ENCODE measurements around the gene SLC25A12.
"Not testable (repeated sequence)": the region's sequence is repeated elsewhere in the genome, so short reads cannot be mapped to it uniquely, and the experiment has no call there.

SLC25A12 gene

DNA sequence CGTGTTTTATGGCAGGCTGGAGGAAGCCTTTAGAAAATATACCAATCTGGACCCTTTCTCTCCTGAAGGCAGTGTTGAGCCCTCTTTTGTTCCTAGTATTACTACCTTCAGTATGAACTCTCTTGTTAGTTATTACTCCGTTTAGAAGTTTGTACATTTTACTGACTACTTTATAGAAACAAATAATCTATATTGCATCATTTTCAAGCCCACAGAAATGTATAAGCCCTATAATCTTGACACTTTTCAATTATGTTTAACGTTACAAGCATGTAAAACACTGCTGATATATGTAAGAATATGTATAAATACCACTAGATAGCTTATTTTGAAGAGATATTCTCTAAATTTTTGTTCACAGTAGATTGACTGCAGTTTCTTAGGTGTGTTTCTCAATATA lies 64.0 kb downstream of the SLC25A12 start:
- no peak for DNase-seq (ENCODE audit: low read depth)

DNA sequence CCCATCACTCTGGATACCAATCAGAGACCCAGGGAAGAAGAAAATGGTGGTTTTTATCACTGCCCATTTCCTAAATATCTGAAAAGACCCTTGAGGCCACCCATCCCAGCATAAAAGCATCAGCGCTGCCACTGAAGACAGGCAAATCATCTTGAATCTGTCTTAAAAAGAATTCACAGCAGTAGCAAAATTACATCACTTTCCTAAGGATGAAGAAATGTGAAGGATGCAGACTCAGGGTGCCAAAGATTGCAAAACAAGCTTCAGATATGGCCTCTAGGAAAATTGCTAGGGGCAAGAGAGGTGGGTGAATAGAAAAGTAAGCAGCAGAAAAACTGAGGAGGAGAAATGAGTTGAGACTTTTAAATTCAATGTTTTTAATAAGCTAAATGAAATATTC lies 70.0 kb downstream of the SLC25A12 start:
- DNase-seq (ENCODE audit: low read depth): no peak

DNA sequence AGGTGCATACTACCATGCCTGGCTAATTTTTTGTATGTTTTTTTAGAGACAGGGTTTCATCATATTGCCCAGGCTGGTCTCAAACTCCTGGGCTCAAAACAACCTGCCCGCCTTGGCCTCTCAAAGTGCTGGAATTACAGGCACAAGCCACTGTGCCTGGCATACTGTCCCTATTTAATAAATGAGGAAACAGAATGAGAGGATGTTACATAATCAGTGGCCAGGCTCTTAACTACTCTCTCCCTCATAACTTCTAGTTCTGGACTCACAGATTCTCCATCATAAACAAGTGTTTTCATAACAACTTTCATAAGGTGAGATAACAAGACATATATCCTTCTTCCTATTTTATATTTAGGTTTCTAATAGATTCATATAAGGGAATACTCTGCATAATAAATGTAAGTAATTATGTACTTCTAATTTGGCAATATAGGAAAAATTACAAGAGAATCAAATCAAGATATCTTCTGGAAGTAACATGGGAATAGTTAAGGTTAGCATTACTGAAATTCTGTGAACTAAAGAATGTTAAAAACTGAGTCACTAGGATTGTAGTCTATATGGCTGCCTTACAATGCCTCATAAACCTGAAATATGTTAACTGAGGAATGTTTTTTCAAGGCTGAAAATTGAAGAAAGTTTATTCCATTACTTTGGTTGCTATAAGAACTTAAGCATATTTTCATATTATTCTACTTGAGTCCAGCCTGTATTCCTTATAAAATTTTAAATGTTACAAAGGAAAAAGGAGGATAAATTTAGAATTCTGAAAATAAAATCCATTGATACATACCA lies 71.3 kb downstream of the SLC25A12 start:
- DNase-seq (ENCODE audit: low read depth): no peak

DNA sequence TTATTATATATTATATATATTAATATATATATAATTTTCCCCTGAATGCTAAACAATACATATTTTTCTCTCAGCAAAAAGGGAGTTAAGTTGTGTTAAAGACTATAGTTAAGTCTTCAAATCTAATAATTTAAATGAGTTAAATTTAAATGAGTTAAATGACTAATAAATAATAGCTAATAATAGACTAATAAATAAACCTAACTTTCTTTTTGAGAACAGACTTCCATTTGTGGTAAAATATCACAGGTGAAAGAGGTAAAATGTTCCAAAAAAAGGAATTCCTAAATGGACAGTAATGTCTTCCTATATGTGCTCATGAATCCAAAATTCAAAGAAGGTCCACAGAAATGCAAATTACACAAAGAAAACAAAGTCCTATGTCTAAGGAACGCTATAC lies 74.6 kb downstream of the SLC25A12 start:
- no peak for DNase-seq (ENCODE audit: low read depth)

DNA sequence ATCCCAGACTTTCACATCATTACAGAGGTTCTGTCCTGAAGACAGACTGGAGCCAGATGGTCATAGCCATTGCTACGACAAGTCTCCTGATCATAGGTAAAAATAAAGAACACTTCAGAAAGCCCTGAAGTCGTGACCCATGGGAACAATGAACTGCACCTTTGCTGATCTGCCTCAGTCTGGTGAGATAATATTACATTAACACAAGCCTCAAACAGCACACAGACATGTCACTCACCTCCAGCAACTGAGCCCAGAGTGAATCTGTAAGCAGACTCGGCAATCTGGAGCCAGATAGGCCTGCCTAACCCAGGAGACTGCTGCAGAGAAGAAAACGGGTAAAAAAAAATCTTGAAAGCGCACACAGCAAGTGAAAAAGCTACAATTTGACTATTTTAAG lies 79.2 kb downstream of the SLC25A12 start:
- DNase-seq (ENCODE audit: low read depth): no peak

DNA sequence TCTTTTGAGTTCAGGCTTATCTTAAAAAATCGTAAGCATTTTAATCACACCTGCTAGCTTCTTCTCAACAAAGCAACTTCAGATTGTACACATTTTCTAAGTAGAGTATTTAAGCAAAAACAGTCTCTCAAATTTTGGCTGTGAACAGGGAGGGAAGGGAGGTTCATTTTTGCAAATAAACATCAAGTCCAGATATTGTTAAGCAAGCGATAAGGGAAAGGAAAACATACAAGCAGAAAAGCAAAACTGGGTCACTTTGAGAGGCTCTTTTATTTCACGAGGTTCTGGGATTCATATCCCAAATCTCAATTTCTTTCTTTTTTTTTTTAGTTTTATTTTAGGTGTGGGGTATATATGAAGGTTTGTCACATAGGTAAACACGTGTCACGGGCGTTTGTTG lies 79.9 kb downstream of the SLC25A12 start:
- DNase-seq (ENCODE audit: low read depth): no peak

DNA sequence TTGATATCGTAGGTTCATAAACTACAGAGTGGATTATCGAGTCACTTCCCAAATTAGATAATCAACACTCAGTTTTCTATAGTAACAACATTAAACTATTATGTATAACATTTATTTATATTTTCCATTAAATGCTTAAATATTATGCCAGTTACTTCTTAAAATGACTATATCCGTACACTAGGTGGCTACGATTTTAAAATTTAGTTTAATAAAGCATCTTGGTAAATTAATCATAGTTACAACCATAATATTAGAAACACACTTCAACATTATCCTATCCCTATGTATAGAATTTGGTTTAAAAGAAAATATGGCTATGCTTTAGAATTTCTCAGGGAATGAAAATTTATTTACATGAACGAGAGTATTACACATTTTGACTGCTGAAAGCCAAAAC lies 80.3 kb downstream of the SLC25A12 start:
- DNase-seq (ENCODE audit: low read depth): no peak

DNA sequence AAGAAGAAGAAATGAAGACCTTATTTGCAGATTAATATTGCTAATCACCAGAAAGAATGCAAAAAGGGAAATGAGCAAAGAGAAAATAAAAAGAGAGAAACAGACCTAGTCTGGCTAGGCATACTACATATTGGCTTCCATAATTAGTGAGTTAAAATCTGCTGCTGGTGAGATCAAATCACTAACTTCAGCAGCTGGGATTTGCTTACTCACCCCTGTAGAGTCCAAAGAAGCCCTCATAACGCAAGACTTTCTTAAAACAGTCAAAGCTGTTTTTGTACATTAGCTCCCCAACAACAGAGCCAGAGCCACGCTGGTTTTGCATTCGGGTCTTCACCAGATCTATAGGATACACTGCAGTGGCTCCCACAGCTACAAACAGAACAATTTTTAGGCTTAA lies 80.9 kb downstream of the SLC25A12 start:
- DNase-seq (ENCODE audit: low read depth): no peak

DNA sequence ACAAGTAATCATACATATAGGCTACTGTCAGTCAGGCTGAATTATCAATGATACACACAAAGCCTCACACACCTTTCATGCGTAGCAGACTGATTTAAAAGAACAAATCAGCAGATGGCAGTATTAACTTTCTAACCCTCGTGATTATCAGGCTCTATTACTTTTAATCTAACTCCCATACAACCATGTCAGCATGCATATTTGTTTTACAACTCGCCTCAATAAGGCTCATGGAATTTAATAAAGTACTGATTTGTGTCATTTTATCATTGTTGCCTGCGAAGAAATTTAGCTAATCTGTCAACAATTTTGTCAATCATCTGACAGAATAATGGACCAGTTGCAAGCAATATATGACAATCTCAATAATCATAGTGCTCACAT lies 82.8 kb downstream of the SLC25A12 start:
- no peak for DNase-seq (ENCODE audit: low read depth)

DNA sequence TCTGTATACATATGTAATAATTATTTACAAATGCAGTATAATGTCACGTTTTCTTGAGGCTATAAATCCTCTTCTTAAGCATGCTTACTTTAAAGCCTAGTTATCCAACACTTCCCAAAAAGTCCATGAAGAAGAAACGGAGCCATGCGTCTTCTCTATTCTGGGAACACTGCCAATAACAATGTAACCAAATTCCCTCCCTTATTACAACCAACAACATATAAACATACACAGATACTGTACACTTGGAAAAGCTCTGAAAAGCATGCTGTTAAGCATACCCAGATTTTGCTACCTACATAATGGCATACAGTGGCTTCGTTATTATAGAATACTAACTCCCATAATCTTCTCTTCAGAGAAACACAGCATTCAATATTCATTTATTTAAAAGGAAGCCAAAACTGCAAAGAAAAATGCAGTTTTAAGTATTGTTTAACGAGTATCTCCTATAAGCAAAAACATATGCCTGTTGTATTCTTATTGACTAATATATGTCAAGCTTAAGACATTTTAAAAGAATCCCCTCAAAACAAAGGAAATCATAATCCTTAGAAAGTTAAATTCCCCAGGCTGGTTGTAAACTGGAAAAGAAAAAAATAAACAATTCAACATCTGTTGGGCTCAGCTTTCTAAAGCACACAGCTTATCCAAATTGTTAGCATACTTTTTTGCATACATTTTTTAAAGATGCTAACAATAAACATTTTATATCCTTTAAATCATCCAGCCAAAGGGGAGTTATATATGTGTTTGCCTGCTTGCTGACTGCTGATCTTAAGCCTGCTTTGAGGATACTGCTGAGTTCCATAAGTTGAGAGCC lies 83.4 kb downstream of the SLC25A12 start:
- DNase-seq (ENCODE audit: low read depth): no peak

DNA sequence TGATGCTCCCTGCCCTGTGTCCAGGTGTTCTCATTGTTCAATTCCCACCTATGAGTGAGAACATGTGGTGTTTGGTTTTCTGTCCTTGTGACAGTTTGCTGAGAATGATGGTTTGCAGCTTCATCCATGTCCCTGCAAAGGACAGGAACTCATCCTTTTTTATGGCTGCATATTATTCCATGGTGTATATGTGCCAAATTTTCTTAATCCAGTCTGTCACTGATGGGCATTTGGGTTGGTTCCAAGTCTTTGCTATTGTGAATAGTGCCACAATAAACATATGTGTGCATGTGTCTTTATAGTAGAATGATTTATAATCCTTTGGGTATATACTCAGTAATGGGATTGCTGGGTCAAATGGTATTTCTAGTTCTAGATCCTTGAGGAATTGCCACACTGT lies 85.2 kb downstream of the SLC25A12 start:
- DNase-seq (ENCODE audit: low read depth): not testable (repeated sequence)

DNA sequence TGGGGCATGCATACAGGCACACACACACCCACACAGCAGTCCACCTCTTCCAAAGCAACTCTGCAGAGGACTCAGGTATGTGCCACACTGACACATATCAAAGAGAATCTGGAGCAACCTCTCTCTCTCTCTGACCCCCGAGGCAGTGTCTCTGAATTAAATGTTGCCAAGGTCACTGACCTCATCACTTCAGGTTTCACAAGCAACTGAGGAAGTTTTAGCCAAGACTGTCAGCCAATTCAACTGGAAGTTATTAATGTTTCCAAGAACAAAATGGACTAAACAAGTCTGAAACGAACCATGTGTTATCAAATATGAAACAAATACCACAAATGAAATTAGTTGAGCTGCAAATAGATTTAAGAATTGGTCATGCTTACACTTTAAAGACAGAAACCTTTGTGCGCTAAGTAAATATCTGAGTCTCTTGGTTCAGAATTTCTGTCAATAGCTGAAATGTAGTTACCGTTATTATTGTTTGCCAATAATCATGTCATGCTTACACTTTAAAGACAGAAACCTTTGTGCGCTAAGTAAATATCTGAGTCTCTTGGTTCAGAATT lies 86.1 kb downstream of the SLC25A12 start:
- DNase-seq (ENCODE audit: low read depth): no peak

DNA sequence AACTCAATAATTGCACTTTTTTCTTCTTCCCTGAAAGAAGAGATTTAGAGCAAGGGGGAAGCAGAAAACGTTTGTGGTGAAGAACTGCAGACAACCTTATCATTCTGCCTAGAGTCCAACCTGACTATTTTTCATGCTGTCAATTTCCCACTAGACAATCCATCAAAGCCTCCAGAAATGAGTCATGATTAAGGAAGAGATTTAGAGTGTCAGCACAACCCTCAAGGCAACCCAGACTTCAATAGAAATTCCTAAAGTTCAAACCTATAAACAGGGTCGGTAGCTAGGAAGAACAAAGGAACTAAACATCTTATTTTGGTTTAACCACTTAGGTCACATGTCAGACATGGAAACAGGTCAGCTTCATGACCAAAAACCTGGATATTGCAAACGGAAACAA lies 86.9 kb downstream of the SLC25A12 start:
- DNase-seq (ENCODE audit: low read depth): no peak

DNA sequence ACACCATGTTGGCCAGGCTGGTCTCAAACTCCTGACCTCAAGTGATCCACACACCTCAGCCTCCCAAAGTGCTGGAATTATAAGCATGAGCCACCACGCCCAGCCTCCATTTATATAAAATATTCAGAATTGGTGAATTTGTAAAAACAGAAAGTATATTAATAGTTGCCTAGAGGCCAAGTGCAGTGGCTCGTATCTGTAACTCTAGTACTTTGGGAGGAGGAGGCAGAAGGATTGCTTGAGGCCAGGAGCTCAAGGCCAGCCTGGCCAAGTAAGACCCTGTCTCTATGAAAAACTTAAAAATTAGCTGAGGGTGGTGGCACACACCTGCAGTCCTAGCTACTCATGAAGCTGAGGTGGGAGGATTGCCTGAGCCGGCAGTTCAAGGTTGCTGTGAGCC lies 89.6 kb downstream of the SLC25A12 start:
- DNase-seq (ENCODE audit: low read depth): no peak

DNA sequence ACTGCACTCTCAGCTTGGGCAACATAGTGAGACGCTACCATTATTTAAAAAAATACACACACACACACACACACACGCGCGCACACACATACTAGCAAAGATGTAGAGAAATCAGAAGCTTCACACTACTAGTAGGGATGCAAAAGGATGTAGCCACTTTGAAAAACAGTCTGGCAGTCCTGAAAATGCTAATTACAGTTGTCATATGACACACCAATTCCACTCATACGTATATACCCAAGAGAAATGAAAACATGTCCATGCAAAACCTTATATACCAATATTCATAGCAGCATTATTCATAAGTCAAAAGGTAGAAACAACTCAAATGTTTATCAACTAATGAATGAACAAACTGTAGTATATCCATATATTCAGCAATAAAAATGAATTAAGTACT lies 90.3 kb downstream of the SLC25A12 start:
- DNase-seq (ENCODE audit: low read depth): no peak

DNA sequence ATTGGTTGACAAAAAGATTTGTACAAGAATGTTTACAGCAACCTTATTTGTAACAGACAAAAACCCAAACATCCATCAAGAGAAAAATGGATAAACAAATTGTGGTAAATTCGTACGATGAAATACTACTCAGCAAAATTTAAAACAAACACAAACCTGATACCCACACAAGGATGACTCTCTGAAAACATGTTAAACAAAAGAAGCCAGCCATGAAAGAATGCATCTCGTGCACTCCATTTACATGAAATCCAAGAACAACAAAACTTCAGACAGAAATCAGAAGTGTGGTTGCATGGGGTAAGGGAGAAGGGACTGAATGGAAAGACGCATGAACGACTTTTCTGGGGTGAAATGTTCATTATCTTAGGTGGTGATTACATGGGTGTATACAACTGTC lies 93.4 kb downstream of the SLC25A12 start:
- no peak for DNase-seq (ENCODE audit: low read depth)

DNA sequence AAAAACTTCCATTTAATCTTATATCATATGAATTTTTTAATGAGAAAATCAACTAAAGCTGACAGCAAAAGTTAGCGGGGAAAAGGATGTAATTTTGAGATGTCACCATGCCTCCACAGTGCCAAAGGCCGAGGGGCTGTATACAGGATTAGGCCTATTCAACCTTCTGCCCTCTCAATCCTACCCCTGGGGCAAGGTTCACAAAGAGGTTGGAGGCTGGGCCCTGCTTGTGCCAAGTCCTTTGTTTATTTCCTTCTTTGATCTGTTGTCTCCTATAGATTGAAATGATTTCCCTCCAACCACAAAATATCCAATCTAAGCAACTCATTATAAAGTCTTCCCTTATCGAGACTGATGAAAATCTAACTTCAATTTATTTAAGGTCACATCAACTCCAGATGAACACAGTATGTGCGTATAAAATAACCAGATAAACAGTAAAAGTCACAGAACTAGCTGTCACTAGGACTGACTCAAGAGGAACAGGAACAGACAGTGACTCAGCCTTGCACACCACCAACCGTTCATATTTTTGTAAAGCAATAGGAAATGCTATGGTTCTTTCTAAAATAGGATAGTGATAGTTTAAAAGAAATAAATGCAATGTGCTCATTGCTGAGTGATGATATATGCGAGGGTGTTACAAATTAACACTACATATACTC lies 95.8 kb downstream of the SLC25A12 start:
- no peak for DNase-seq (ENCODE audit: low read depth)

DNA sequence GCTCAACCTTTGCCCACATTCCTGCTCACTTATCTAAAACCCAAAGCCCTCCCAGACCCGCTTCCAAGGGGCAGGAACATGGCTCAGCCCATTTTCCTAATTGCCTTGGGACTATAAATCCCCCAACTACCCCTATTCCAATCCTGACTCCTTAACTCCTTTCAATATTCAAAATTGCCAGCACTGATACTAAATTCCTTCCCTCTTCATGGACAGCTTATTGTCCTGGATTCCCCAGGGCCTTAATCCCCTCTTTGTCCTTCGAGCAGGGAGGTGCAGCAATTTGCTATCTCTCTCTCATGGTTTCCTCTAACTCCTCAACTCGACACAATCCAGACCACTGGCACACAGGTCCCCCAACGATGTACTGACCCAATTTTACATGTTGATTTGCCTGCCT lies 99.1 kb downstream of the SLC25A12 start:
- DNase-seq (ENCODE audit: low read depth): no peak

DNA sequence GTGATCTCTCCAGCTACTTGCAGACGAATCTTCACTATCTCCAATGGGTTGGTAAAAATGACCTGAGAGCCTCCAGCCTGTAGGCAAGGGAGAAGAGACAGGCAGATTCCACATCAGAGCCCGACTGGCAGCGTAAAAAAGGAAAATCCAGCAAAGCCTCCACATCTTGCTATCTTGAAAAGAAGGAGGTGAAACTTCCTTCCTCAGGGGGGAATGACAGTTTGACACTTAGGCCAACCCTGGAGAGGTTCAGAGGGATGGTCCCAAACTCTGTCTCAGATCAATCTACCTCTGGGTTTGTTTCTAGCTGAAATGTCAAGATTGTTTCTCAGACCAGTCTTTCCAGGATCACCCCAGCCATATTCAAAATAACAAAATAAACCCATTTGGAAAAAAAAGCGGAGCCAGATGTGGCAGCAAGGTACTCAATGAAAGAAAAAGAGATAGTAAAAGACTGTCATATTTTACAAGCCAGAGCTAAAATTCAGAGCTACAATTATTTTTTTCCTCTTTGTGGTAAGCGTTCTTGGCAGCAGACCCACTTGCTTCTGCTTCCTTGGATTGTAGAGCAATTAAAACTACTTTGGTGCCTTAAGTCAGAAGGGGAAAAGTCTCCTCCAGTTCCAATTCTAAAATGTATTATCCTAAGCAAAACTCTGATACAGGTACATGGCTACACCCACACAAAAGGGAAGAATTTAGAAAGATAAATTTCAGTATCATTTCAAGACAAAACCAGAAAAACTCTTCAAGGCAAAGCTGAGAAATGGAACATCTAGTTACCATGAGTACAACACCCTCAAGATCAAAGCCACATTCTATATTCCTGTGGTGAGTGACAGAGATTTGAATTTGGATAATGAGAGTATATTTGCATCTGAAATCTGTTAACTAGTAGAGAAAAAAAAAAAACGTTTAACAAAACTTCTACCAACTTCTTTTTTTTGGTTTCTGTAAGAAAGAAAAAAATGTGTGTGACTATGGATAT lies 100.1 kb downstream of the SLC25A12 start:
- DNase-seq (ENCODE audit: low read depth): no peak

DNA sequence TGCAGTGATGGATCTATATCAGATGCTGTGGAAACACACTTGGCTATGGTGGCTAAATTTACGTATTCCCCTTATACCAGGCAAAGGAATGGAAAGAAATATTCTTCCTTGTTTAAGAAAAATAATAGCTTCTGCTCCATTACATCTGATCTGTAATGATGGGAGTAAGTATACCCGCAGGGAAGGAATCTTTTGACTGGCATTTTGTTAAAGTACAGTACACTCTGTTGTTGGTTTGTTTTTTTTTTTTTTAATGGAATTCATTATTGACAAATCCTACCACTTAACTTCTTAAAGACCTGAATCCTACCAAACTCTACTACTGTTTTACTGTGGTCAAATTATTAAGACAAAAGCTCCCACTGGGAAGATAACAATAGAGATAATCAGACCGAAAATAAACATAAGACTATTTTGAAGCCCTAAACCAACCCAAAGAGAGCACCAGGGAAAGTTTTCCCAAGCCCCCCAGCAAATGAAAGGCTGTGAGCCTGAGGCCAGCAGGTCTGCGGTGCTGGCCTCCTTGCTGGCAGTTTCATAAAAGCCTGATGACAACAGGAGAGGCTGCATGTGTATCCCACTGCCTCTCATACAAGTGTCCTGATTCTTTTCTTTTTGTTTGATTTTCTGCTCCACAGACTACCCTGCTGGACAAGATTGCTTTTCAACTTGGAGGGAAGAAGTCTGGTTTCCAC lies 101.0 kb downstream of the SLC25A12 start:
- no peak for DNase-seq (ENCODE audit: low read depth)

DNA sequence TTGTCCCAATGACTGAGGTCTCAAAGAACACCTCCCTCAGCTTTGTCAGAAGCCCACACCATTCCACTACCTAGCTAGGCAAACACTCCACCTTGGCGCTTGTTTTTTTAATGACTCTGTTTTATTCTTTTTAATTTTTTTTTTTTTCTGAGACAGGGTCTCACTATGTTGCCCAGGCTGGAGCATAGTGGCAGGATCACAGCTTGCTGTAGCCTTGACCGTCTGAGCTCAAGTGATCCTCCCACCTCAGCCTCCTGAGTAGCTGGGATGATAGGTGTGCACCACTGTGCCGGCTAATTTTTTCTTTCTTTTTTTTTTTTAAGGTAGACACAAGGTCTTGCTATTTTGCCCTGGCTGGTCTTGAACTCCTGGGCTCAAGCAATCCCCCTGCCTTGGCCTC lies 101.9 kb downstream of the SLC25A12 start:
- DNase-seq (ENCODE audit: low read depth): no peak
